Non-pigmented ciliary epithelial cell (primary cell): Measurements from ENCODE around the gene RPS15A.
"Not testable (repeated sequence)": the region's sequence is repeated elsewhere in the genome, so short reads cannot be mapped to it uniquely, and the experiment has no call there.

Experiments used
- DNase-seq: peaks from one replicate; pipeline ENCODE4 v3.0.0-alpha.2; 2010; ENCODE audit warnings: low read depth

The RPS15A gene

GRCh38 chr16:18797746-18798145 is 7.6 kb upstream of the RPS15A start:
- no peak for DNase-seq

- no peak for DNase-seq
Observed at GRCh38 chr16:18796377-18796776, 6.2 kb upstream of the RPS15A start.

GRCh38 chr16:18792836-18793433 is 2.8 kb upstream of the RPS15A start:
- no peak for DNase-seq

- DNase-seq: no peak
Observed at GRCh38 chr16:18789515-18789849, 652 bp downstream of the RPS15A start.

GRCh38 chr16:18788828-18789514 is 1.2 kb downstream of the RPS15A start:
- DNase-seq: no peak

- DNase-seq: no peak
Observed at GRCh38 chr16:18784917-18785623, 5.1 kb downstream of the RPS15A start.

- DNase-seq: no peak
Observed at GRCh38 chr16:18783430-18784341, 6.4 kb downstream of the RPS15A start.

- no peak for DNase-seq
Observed at GRCh38 chr16:18782697-18783429, 7.3 kb downstream of the RPS15A start.

GRCh38 chr16:18781232-18781631 is 8.9 kb downstream of the RPS15A start:
- DNase-seq: not testable (repeated sequence)

- DNase-seq: not testable (repeated sequence)
Observed at GRCh38 chr16:18780460-18781026, 9.6 kb downstream of the RPS15A start.

GRCh38 chr16:18777664-18778063 is 12.5 kb downstream of the RPS15A start:
- DNase-seq: not testable (repeated sequence)

GRCh38 chr16:18776334-18776733 is 13.8 kb downstream of the RPS15A start:
- DNase-seq: not testable (repeated sequence)

- not testable (repeated sequence) for DNase-seq
Observed at GRCh38 chr16:18774651-18775050, 15.5 kb downstream of the RPS15A start.

GRCh38 chr16:18772171-18772570 is 18.0 kb downstream of the RPS15A start:
- DNase-seq: not testable (repeated sequence)

GRCh38 chr16:18770336-18770962 is 19.7 kb downstream of the RPS15A start:
- DNase-seq: not testable (repeated sequence)

- not testable (repeated sequence) for DNase-seq
Observed at GRCh38 chr16:18767217-18767616, 22.9 kb downstream of the RPS15A start.

- DNase-seq: not testable (repeated sequence)
Observed at GRCh38 chr16:18762713-18763112, 27.4 kb downstream of the RPS15A start.

GRCh38 chr16:18759598-18760520 is 30.3 kb downstream of the RPS15A start:
- DNase-seq: not testable (repeated sequence)

- not testable (repeated sequence) for DNase-seq
Observed at GRCh38 chr16:18757960-18758660, 32.0 kb downstream of the RPS15A start.
